GM18498 (cell line): ENCODE measurements around the gene SLC2A4RG.
"Not testable (repeated sequence)": the region's sequence is repeated elsewhere in the genome, so short reads cannot be mapped to it uniquely, and the experiment has no call there.

ENCODE experiments used
- ATAC-seq: cut with Tn5 transposase; IDR thresholded peaks from one replicate; pipeline ENCODE4 v1.9.1; 2021; ENCODE audit warnings: mild to moderate bottlenecking, moderate library complexity; ENCODE audit not compliant: unreplicated experiment

Gene SLC2A4RG

GRCh38 chr20:63709149-63709527 lies 30.4 kb upstream of the SLC2A4RG start:
- no peak for ATAC-seq

GRCh38 chr20:63711085-63711645 lies 28.4 kb upstream of the SLC2A4RG start:
- no peak for ATAC-seq

- no peak for ATAC-seq
These were observed 27.4 kb upstream of the SLC2A4RG start for GRCh38 chr20:63712191-63712590.

GRCh38 chr20:63714858-63715257 lies 24.7 kb upstream of the SLC2A4RG start:
- ATAC-seq, result no peak

GRCh38 chr20:63718996-63719395 lies 20.6 kb upstream of the SLC2A4RG start:
- no peak for ATAC-seq

- ATAC-seq, result not testable (repeated sequence)
These were observed 16.5 kb upstream of the SLC2A4RG start for GRCh38 chr20:63722967-63723622.

- ATAC-seq, result not testable (repeated sequence)
These were observed 9.3 kb upstream of the SLC2A4RG start for GRCh38 chr20:63730189-63730733.

GRCh38 chr20:63731410-63731809 lies 8.2 kb upstream of the SLC2A4RG start:
- no peak for ATAC-seq

- ATAC-seq, result no peak
These were observed 7.2 kb upstream of the SLC2A4RG start for GRCh38 chr20:63732118-63733095.

GRCh38 chr20:63733117-63733516 lies 6.5 kb upstream of the SLC2A4RG start:
- no peak for ATAC-seq

GRCh38 chr20:63733579-63734081 lies 5.9 kb upstream of the SLC2A4RG start:
- ATAC-seq, result no peak

- no peak for ATAC-seq
These were observed 5.2 kb upstream of the SLC2A4RG start for GRCh38 chr20:63734111-63734945.

GRCh38 chr20:63734946-63735858 lies 4.4 kb upstream of the SLC2A4RG start:
- no peak for ATAC-seq

GRCh38 chr20:63735859-63736718 lies 3.5 kb upstream of the SLC2A4RG start, which contains the start of gene LIME1:
LIME1 (plus strand) TSS chr20:63736664; CDS start chr20:63737550, 886 bp downstream.
- ATAC-seq, result peak; percentile 20

- ATAC-seq, result no peak
These were observed 2.5 kb upstream of the SLC2A4RG start for GRCh38 chr20:63736893-63737694.

GRCh38 chr20:63737695-63737944 lies 2.0 kb upstream of the SLC2A4RG start:
- ATAC-seq, result no peak

- no peak for ATAC-seq
These were observed 1.5 kb upstream of the SLC2A4RG start for GRCh38 chr20:63737945-63738686.
